AG04449 (cell line): ENCODE results near the gene TOR1A.

ENCODE experiments used
- CTCF ChIA-PET: fragments of 350-600 bp; formaldehyde crosslinking; extraction: SDS; loops from one replicate; lab custom pipeline; 2021; ENCODE audit warnings: antibody characterized with exemption; lab: Yijun Ruan, JAX
- POLR2A ChIA-PET: fragments of 400-600, 350-600 bp; formaldehyde crosslinking; extraction: SDS; loops from one replicate; lab custom pipeline; 2020; ENCODE audit warnings: antibody characterized with exemption, inconsistent platforms; lab: Yijun Ruan, JAX
- DNase-seq: peaks from one replicate; pipeline ENCODE4 v3.0.0-alpha.2; 2010; ENCODE audit warnings: low read depth, low spot score
- H3K4me3 ChIP-seq: 2 replicates; pipeline ENCODE4 v1.5.1; 2011; ENCODE audit warnings: low read depth, mild to moderate bottlenecking, control low read depth, low read length
- CTCF ChIP-seq: IDR thresholded peaks from one replicate; pipeline ENCODE4 v1.5.1; 2011; ENCODE audit warnings: mild to moderate bottlenecking, moderate library complexity, low read length, control low read depth, inconsistent platforms; ENCODE audit not compliant: insufficient read depth; ENCODE audit errors: missing control alignments

The TOR1A gene

DNA sequence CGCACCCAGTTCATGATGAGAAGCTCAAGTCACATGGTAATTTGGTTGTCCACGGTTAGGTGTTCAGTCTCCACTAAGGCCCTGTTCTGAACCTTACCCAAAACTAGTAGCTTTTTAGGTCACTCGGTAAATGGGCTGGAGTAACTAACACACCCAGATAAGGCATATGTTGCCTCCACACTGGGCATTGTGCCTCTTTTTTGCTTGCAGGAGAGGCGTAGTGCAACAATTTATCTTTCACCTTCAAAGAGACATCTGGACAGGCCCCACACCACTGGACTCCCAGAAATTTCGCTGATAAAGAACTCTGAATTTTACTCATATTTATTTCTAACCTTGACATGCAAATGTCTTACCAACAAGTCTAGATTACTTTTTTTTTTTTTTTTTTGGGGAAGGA, 54.3 kb downstream of the TOR1A start:
- TF ChIP-seq CTCF: no peak
- ChIA-PET POLR2A (no interaction called here), CTCF (interaction anchor here (1.2 to 3.4 kb wide), 2 partner anchors 12 to 32 kb away, joined by 3 to 14 read pairs; no protein-coding TSS in a partner anchor)
- H3K4me3 ChIP-seq: no peak overlapping the region
- no peak for DNase-seq

DNA sequence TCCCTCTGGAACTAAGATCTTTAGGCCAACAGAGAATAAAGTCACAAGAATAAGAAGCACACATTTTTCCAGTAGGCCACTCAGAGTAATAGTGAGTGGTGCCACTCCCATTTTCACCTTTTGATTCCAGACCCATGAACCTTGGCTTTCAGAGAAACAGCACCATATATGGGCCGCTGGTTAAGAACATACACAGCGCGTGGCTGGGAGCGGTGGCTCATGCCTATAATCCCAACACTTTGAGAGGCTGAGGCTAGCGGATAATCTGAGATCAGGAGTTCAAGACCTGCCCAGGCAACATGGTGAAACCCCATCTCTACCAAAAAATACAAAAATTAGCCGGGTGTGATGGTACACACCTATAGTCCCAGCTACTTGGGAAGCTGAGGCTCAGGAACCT, 55.5 kb downstream of the TOR1A start:
- POLR2A ChIA-PET: no interaction called here

DNA sequence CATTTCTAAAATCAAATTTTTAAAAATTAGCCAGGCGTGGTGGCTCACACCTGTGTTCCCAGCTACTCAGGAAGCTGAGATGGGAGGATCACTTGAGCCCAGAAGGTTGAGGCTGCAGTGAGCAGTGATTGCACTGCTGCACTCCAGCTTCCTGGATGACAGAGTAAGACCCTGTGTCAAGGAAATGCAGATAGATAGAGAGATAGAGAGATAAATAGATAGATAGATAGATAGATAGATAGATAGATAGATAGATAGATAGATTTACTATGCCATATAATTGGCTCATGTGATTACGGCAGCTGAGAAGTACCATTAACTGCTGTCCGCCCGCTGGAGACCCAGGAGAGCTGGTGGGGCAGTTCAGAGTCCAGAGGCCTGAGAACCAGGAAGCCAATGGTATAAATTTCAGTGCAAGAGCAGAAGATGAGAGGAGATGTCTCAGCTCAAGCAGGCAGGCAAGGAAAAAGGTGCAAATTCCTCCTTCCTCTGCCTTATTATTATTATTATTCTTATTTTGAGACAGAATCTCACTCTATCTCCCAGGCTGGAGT, 58.1 kb downstream of the TOR1A start:
- TF ChIP-seq CTCF: no peak
- CTCF ChIA-PET: interaction anchor here (1.8 kb wide), 1 partner anchor 28 kb away, joined by 11 read pairs; no protein-coding TSS in a partner anchor
- no peak overlapping the region for H3K4me3 ChIP-seq
- POLR2A ChIA-PET: no interaction called here
- no peak for DNase-seq

More for the DNA sequence above, 55.5 kb downstream of the TOR1A start:
- TF ChIP-seq CTCF: no peak
- H3K4me3 ChIP-seq: no peak overlapping the region
- DNase-seq: no peak
- CTCF ChIA-PET: interaction anchor here (3.4 kb wide), 1 partner anchor 31 kb away, joined by 14 read pairs; no protein-coding TSS in a partner anchor

DNA sequence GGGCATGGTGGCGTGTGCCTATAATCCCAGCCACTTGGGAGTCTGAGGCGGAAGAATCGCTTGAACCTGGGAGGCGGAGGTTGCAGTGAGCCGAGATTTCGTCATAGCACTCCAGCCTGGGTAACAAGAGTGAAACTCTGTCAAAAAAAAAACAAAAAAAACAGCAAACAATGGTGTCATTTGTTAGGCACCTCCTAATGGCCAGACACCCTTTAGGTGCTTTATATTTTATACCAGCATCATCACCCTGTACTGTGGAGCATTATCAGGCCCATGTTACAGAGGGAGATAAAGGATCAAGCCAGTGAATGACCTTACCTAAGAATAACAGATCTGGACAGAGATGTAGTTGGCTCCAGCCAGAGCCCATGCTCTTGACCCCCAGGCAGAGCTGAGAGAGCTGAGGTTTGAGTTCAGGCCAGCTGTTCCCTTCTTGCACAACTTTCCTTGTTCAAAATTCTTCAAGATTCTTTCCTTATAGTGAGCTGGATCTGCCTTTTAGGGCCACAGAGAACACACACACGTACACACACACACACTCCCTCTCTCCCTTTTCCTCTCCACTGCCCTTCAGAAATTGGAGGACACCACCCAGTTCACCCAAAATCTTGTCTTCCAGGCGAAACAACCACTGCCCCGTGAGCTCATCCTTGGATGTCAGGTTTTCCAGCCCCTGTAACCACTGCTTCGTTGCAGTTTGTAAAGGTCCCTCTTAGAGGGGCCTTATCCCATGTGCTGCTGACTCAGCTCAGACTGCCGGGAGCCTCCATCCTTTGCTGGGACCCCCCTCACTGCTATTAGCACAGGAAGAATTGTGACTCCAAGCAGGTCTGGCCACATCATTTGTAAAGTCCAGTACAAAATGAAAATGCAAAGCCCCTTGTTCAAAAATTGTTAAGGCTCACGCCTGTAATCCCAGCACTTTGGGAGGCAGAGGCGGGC, 60.7 kb downstream of the TOR1A start:
- TF ChIP-seq CTCF: no peak
- H3K4me3 ChIP-seq: no peak overlapping the region
- ChIA-PET POLR2A (interaction anchor here (1.7 kb wide), 1 partner anchor 14 kb away, joined by 9 read pairs; no protein-coding TSS in a partner anchor), CTCF (interaction anchor here (1.2 to 3.6 kb wide), 4 partner anchors 13 to 37 kb away, joined by 5 to 15 read pairs (median 10); no protein-coding TSS in a partner anchor)
- no peak for DNase-seq
